H1 (cell line): Measurements from ENCODE around the gene RAB36. TPM values are rescaled to one million over a fixed set of nuclear protein-coding genes. Genes with fewer than 3 reads are reported as not detected.

ENCODE experiments used
- CTCF ChIA-PET: fragments of 300-600 bp; sonication (Branson Sonifier 250); formaldehyde crosslinking; loops from one replicate; lab custom pipeline; 2021; ENCODE audit not compliant: partially characterized antibody; lab: Charles Lee
- POLR2A ChIA-PET: fragments of 300-600 bp; sonication (Branson Sonifier 250); formaldehyde crosslinking; loops from one replicate; lab custom pipeline; 2021; ENCODE audit warnings: inconsistent platforms; ENCODE audit not compliant: partially characterized antibody; lab: Charles Lee
- DNase-seq, 2 experiments: peaks; one replicate each; pipeline versions ENCODE4 v3.0.0 to v3.0.0-alpha.2; 2010 to 2022; ENCODE audit warnings: low spot score in 2 of 2, low read depth in 1 of 2, mixed read lengths in 1 of 2
- FAIRE-seq: peaks from 2 replicates; lab custom pipeline; 2011; peaks lifted over from hg19 to GRCh38; lab: Jason Lieb, UNC
- H2AFZ ChIP-seq: 2 replicates; pipeline ENCODE4 v1.8.1; 2012; ENCODE audit warnings: low read length, inconsistent platforms
- H2AK5ac ChIP-seq: 2 replicates; pipeline ENCODE4 v1.6.1; 2013; ENCODE audit warnings: low read depth, low read length
- H2BK120ac ChIP-seq: replicated peaks from 2 replicates; pipeline ENCODE3; 2013; ENCODE audit warnings: low read depth, low read length, inconsistent platforms
- H2BK12ac ChIP-seq: 2 replicates; pipeline ENCODE4 v1.6.1; 2013; ENCODE audit warnings: low read depth, low read length
- H2BK15ac ChIP-seq: 2 replicates; pipeline ENCODE4 v1.6.1; 2013; ENCODE audit warnings: low read length
- H2BK20ac ChIP-seq: 2 replicates; pipeline ENCODE4 v1.6.1; 2013; ENCODE audit warnings: low read length
- H2BK5ac ChIP-seq: 2 replicates; pipeline ENCODE4 v1.6.1; 2013; ENCODE audit warnings: low read depth, low read length
- H3K14ac ChIP-seq: 2 replicates; pipeline ENCODE4 v1.6.1; 2013; ENCODE audit warnings: inconsistent platforms; ENCODE audit not compliant: insufficient read length
- H3K18ac ChIP-seq: 2 replicates; pipeline ENCODE4 v1.6.1; 2013; ENCODE audit warnings: low read length; ENCODE audit errors: extremely low read depth
- H3K23ac ChIP-seq: 2 replicates; pipeline ENCODE4 v1.6.1; 2013; ENCODE audit warnings: inconsistent platforms; ENCODE audit not compliant: insufficient read length
- H3K23me2 ChIP-seq: 2 replicates; pipeline ENCODE4 v1.6.1; 2013; ENCODE audit warnings: low read depth, low read length
- H3K27ac ChIP-seq: 2 replicates; pipeline ENCODE4 v1.6.1; 2011; ENCODE audit warnings: low read depth, low read length, inconsistent platforms
- H3K27me3 ChIP-seq, 4 experiments: replicated peaks in 1 of 4; 1 replicate in 1 of 4; 2 replicates in 3 of 4; pipeline versions ENCODE4 v1.6.1 to v1.8.1; 2011 to 2013; ENCODE audit warnings: low read length in 3 of 4, mild to moderate bottlenecking in 3 of 4, inconsistent platforms in 2 of 4, mixed read lengths in 2 of 4, moderate library complexity in 1 of 4; ENCODE audit not compliant: control insufficient read depth in 3 of 4, insufficient read depth in 3 of 4; ENCODE audit errors: extremely low read depth in 1 of 4
- H3K36me3 ChIP-seq, 4 experiments: 2 replicates each; pipeline versions ENCODE4 v1.6.1 to v1.8.1; 2011 to 2013; ENCODE audit warnings: mild to moderate bottlenecking in 4 of 4, low read length in 3 of 4, moderate library complexity in 2 of 4, control low read depth in 1 of 4, inconsistent platforms in 1 of 4; ENCODE audit not compliant: insufficient read depth in 4 of 4, control insufficient read depth in 2 of 4
- H3K4ac ChIP-seq: replicated peaks from 2 replicates; pipeline ENCODE3; 2013; ENCODE audit warnings: low read length, low read depth, mixed read lengths, inconsistent platforms; ENCODE audit not compliant: insufficient read length
- H3K4me1 ChIP-seq, 4 experiments: replicated peaks in 1 of 4; 1 replicate in 1 of 4; 2 replicates in 3 of 4; pipeline versions ENCODE4 v1.6.1 to v1.8.1; 2011 to 2013; ENCODE audit warnings: low read length in 3 of 4, inconsistent platforms in 2 of 4, mixed read lengths in 1 of 4; ENCODE audit not compliant: insufficient read depth in 4 of 4, control insufficient read depth in 3 of 4
- H3K4me2 ChIP-seq, 2 experiments: 2 replicates each; pipeline versions ENCODE4 v1.6.1 to v1.8.1; 2011 to 2013; ENCODE audit warnings: low read depth in 2 of 2, low read length in 2 of 2, control low read depth in 1 of 2, inconsistent platforms in 1 of 2, mild to moderate bottlenecking in 1 of 2; ENCODE audit not compliant: insufficient read depth in 1 of 2
- H3K4me3 ChIP-seq, 4 experiments: fragments of 200-600, 300-600 bp in 1 of 4; sonication (generic), shearing (Covaris generic), sonication (Bioruptor Twin) in 1 of 4; 2 replicates each; pipeline versions ENCODE4 v1.5.1 to v1.8.1; 2011 to 2016; ENCODE audit warnings: low read length in 4 of 4, low read depth in 3 of 4, control low read depth in 2 of 4, inconsistent platforms in 2 of 4, mild to moderate bottlenecking in 2 of 4, mixed read lengths in 1 of 4, moderate library complexity in 1 of 4; ENCODE audit not compliant: insufficient read depth in 2 of 4; ENCODE audit errors: extremely low read depth in 1 of 4
- H3K56ac ChIP-seq: replicated peaks from 2 replicates; pipeline ENCODE3; 2013; ENCODE audit warnings: low read depth, mild to moderate bottlenecking, mixed read lengths, low read length, inconsistent platforms; ENCODE audit not compliant: insufficient read length
- H3K79me1 ChIP-seq: 2 replicates; pipeline ENCODE4 v1.6.1; 2013; ENCODE audit warnings: low read depth, low read length, control low read depth
- H3K79me2 ChIP-seq, 2 experiments: 2 replicates each; pipeline versions ENCODE4 v1.6.1 to v1.8.1; 2012 to 2013; ENCODE audit warnings: low read length in 2 of 2, mild to moderate bottlenecking in 2 of 2, inconsistent platforms in 1 of 2; ENCODE audit not compliant: insufficient read depth in 2 of 2, control insufficient read depth in 1 of 2
- H3K9ac ChIP-seq, 4 experiments: replicated peaks in 1 of 4; 1 replicate in 1 of 4; 2 replicates in 3 of 4; pipeline versions ENCODE4 v1.6.1 to v1.8.1; 2011 to 2013; ENCODE audit warnings: low read depth in 3 of 4, low read length in 3 of 4, control low read depth in 2 of 4, mild to moderate bottlenecking in 2 of 4, moderate library complexity in 2 of 4, inconsistent platforms in 1 of 4; ENCODE audit errors: extremely low read depth in 1 of 4
- H3K9me3 ChIP-seq, 2 experiments: 2 replicates each; pipeline versions ENCODE4 v1.6.1 to v1.8.1; 2012 to 2013; ENCODE audit warnings: mild to moderate bottlenecking in 2 of 2, moderate library complexity in 2 of 2, control low read depth in 1 of 2, inconsistent platforms in 1 of 2, low read depth in 1 of 2, low read length in 1 of 2, mixed read lengths in 1 of 2; ENCODE audit not compliant: insufficient read depth in 2 of 2
- H4K20me1 ChIP-seq, 2 experiments: replicated peaks in 1 of 2; 2 replicates each; pipeline versions ENCODE3 to v1.8.1; 2011 to 2013; ENCODE audit warnings: inconsistent platforms in 2 of 2, low read length in 2 of 2, mild to moderate bottlenecking in 1 of 2; ENCODE audit not compliant: insufficient read depth in 2 of 2, control insufficient read depth in 1 of 2
- H4K5ac ChIP-seq: 2 replicates; pipeline ENCODE4 v1.6.1; 2013; ENCODE audit warnings: low read length, low read depth, mixed read lengths, inconsistent platforms; ENCODE audit not compliant: insufficient read length
- H4K8ac ChIP-seq: 2 replicates; pipeline ENCODE4 v1.8.0; 2013; ENCODE audit warnings: mild to moderate bottlenecking, moderate library complexity, low read length, inconsistent platforms; ENCODE audit not compliant: insufficient read depth; ENCODE audit errors: extremely low read depth
- H4K91ac ChIP-seq: replicated peaks from 2 replicates; pipeline ENCODE3; 2013; ENCODE audit warnings: low read length, mixed read lengths, inconsistent platforms; ENCODE audit not compliant: insufficient read length
- HDAC2 ChIP-seq, 2 experiments: fragments of 300-600 bp in 1 of 2; sonication (generic) in 1 of 2; IDR thresholded peaks; 2 replicates each; pipeline ENCODE4 v1.6.1; 2011 to 2012; ENCODE audit warnings: low read depth in 2 of 2, low read length in 2 of 2, mild to moderate bottlenecking in 2 of 2, moderate library complexity in 2 of 2, borderline replicate concordance in 1 of 2, inconsistent platforms in 1 of 2
- NRF1 ChIP-seq: IDR thresholded peaks from 2 replicates; pipeline ENCODE4 v1.6.1; 2011; ENCODE audit warnings: mild to moderate bottlenecking, low read depth, low read length, improper control_type of control experiment
- RAD21 ChIP-seq, 2 experiments: IDR thresholded peaks in 1 of 2; conservative IDR thresholded peaks in 1 of 2; 2 replicates each; pipeline ENCODE4 v1.6.1; 2011; ENCODE audit warnings: low read depth in 2 of 2, low read length in 2 of 2, improper control_type of control experiment in 1 of 2, inconsistent platforms in 1 of 2, mild to moderate bottlenecking in 1 of 2, moderate library complexity in 1 of 2
- RBBP5 ChIP-seq: IDR thresholded peaks from 2 replicates; pipeline ENCODE4 v1.7.1; 2012; ENCODE audit warnings: low read depth, mild to moderate bottlenecking, inconsistent platforms, low read length, moderate library complexity, borderline replicate concordance
- SUZ12 ChIP-seq: fragments of 200-600 bp; sonication (generic); IDR thresholded peaks from 2 replicates; pipeline ENCODE4 v1.6.1; 2012; ENCODE audit warnings: mild to moderate bottlenecking, inconsistent platforms, low read length, moderate library complexity, mixed read lengths
- WGBS, 2 experiments: shearing (Covaris generic) in 1 of 2; methylation state at CpG; one replicate each; pipeline versions ENCODE4 v1.1.6 to v1.1.7; 2013 to 2015; ENCODE audit warnings: low lambda C conversion rate in 2 of 2, mixed read lengths in 2 of 2, inconsistent platforms in 1 of 2, low coverage in 1 of 2, missing lambda C conversion rate in 1 of 2; ENCODE audit not compliant: insufficient replicate concordance in 2 of 2, insufficient coverage in 1 of 2, insufficient read length in 1 of 2; ENCODE audit errors: extremely low coverage in 1 of 2, missing lambda C conversion rate in 1 of 2; 5-methylcytosine and 5-hydroxymethylcytosine counted together
- polyA plus RNA-seq, 7 experiments: library from polyadenylated mRNA; depleted of rRNA in 3 of 7; stranded (reverse) in 5 of 7; unstranded in 2 of 7; fragments of >200 nt in 5 of 7; fragments of 200-250 nt in 2 of 7; gene quantifications; 1 replicate in 5 of 7; 2 replicates in 1 of 7; 4 replicates in 1 of 7; pipeline versions ENCODE4 v1.2.1 to v1.2.3, GENCODE V29; 2011 to 2013; ENCODE audit warnings: missing spikeins in 2 of 7, mixed read lengths in 2 of 7
- total RNA-seq: library from RNA; stranded (reverse); fragmentation: NEBNext Ultra II Directional; extraction: Animal tissue kit (Norgen Biotek cat#: 25700); gene quantifications from 2 replicates; pipeline ENCODE4 v1.2.1, GENCODE V29; 2021

The RAB36 gene
- total and polyA plus RNA-seq, 2 of the 8 experiments (the other 6 are each of a cell fraction or from before 2014, with no cell fraction given): 1.0 to 1.5 TPM

- Histone ChIP-seq H4K20me1 (no peaks in the 10 kb centered on the region), H3K9me3 (no peaks in the 10 kb centered on the region), H3K79me2 (no peaks in the 10 kb centered on the region), H3K18ac (no peak overlapping the region), H3K56ac (no peak overlapping the region), H2BK20ac (no peak overlapping the region), H2BK12ac (no peak overlapping the region), H2BK120ac (no peak overlapping the region), H3K4ac (no peak overlapping the region), H3K4me3 (no peak overlapping the region), H4K5ac (no peak overlapping the region), H3K4me1 (peaks cover 2 to 6% (median 3%) of the 10 kb centered on the region in 4 experiments; a peak in 5 of 7 replicates), H3K79me1 (no peaks in the 10 kb centered on the region), H4K8ac (no peak overlapping the region), H3K23me2 (no peaks in the 10 kb centered on the region), H3K9ac (no peak overlapping the region), H2BK15ac (no peak overlapping the region), H4K91ac (no peak overlapping the region), H3K27me3 (no peaks in the 10 kb centered on the region), H3K14ac (no peak overlapping the region), H3K27ac (no peak overlapping the region), H3K36me3 (no peaks in the 10 kb centered on the region), H2AFZ (no peak overlapping the region), H3K23ac (no peak overlapping the region), H2BK5ac (no peak overlapping the region), H2AK5ac (no peak overlapping the region), H3K4me2 (no peak overlapping the region)
- ChIA-PET CTCF (interaction anchor here (0.6 to 3.6 kb wide), 11 partner anchors 11 to 1358 kb away, joined by 3 to 22 read pairs (median 4); no protein-coding TSS in a partner anchor), POLR2A (no interaction called here)
- WGBS, 2 experiments: 89% methylated on average over 12 of the region's 12 CpGs; no CpG with 5 or more reads in 1 of the 2 experiments
- no peak for DNase-seq
- no peak for TF ChIP-seq RAD21 (IDR thresholded peaks at IDR 0.05 in 1 of 2, conservative IDR thresholded peaks at IDR 0.05 in 1 of 2; ENCODE audit: low read depth in 2 of 2, low read length in 2 of 2)
- no peak for TF ChIP-seq SUZ12
- no peak for TF ChIP-seq NRF1
- TF ChIP-seq RBBP5: no peak
- TF ChIP-seq HDAC2 (IDR thresholded peaks at IDR 0.05; ENCODE audit: borderline replicate concordance in 1 of 2, low read depth in 2 of 2, low read length in 2 of 2): no peak
- no peak for FAIRE-seq
These were observed 6.5 kb upstream of the RAB36 start for GRCh38 chr22:23138584-23139435.
